ENCODE data around the gene KCTD15.

Gene KCTD15

DNA sequence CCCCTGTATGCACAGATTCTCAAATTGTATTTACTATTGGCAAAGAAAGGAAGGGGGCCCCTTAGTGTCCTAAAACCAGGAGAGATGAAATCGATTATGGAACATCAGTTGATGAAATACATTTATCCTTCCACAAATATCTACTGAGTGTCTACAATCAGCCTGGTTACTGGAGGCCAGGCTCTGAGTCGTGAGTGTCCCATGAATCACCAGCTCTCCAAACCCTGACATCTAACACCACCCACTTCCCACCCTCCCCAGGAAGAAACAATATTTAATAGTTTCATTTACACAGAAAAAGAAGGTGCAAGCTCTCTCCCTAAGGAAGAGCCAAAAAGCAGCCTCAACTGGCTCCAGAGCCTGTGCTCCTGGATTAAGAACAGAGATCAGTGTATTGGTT, 25.2 kb downstream of the KCTD15 start:
- no peak overlapping the region for H3K9ac ChIP-seq (ENCODE audit: low read depth, low read length)
- no peaks in the 10 kb centered on the region for H3K36me3 ChIP-seq (ENCODE audit: insufficient read depth, low read length)
- H3K9me3 ChIP-seq (ENCODE audit: control insufficient read depth, insufficient read depth, low read length): no peaks in the 10 kb centered on the region; the same call in 1 of the 2 replicates
- peaks cover 4% of the 10 kb centered on the region; the same call in 1 of the 2 replicates for H3K4me1 ChIP-seq (ENCODE audit: insufficient read depth, low read length)

- H3K9me3 ChIP-seq (ENCODE audit: control insufficient read depth, insufficient read depth, low read length): no peaks in the 10 kb centered on the region; the same call in 1 of the 2 replicates
- H3K9ac ChIP-seq (ENCODE audit: low read depth, low read length): no peak overlapping the region
- H3K4me1 ChIP-seq (ENCODE audit: insufficient read depth, low read length): peaks cover 4% of the 10 kb centered on the region; the same call in 1 of the 2 replicates
- H3K36me3 ChIP-seq (ENCODE audit: insufficient read depth, low read length): no peaks in the 10 kb centered on the region
Measured at GRCh38 chr19:33823341-33823740, 26.7 kb downstream of the KCTD15 start.

GRCh38 chr19:33825556-33825955, 28.9 kb downstream of the KCTD15 start:
- H3K9me3 ChIP-seq (ENCODE audit: control insufficient read depth, insufficient read depth, low read length): no peaks in the 10 kb centered on the region; the same call in 1 of the 2 replicates
- no peak overlapping the region for H3K9ac ChIP-seq (ENCODE audit: low read depth, low read length)

GRCh38 chr19:33826521-33826920, 29.9 kb downstream of the KCTD15 start:
- Histone ChIP-seq H3K9me3 (ENCODE audit: control insufficient read depth, insufficient read depth, low read length) (no peaks in the 10 kb centered on the region; the same call in 1 of the 2 replicates), H3K36me3 (ENCODE audit: insufficient read depth, low read length) (no peaks in the 10 kb centered on the region), H3K9ac (ENCODE audit: low read depth, low read length) (no peak overlapping the region), H3K4me1 (ENCODE audit: insufficient read depth, low read length) (no peaks in the 10 kb centered on the region)

More at GRCh38 chr19:33825556-33825955, 28.9 kb downstream of the KCTD15 start:
- Histone ChIP-seq H3K36me3 (ENCODE audit: insufficient read depth, low read length) (no peaks in the 10 kb centered on the region), H3K4me1 (ENCODE audit: insufficient read depth, low read length) (peaks cover 3% of the 10 kb centered on the region; the same call in 1 of the 2 replicates)

GRCh38 chr19:33828266-33829075, 31.8 kb downstream of the KCTD15 start:
- Histone ChIP-seq H3K9ac (ENCODE audit: low read depth, low read length) (no peak overlapping the region), H3K4me1 (ENCODE audit: insufficient read depth, low read length) (no peaks in the 10 kb centered on the region), H3K9me3 (ENCODE audit: control insufficient read depth, insufficient read depth, low read length) (no peaks in the 10 kb centered on the region)

DNA sequence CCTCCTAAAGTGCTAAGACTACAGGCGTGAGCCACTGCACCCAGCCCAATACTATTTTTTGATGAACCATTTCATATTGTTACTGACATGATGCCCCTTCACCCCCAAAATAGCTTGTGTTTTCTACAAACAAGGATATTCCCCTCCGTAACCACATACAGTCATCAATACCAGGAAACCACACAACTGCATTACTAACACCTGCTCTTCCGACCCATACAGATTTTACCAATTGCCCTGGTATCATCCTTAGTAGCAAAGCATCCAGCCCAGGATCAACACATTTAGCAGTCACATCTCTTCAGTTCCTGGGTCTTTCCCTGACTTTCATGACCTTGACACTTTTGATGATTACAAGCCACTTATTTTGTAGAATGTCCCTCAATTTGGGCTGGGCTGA, 33.6 kb downstream of the KCTD15 start:
- H3K36me3 ChIP-seq (ENCODE audit: insufficient read depth, low read length): no peaks in the 10 kb centered on the region

More at GRCh38 chr19:33828266-33829075, 31.8 kb downstream of the KCTD15 start:
- H3K36me3 ChIP-seq (ENCODE audit: insufficient read depth, low read length): no peaks in the 10 kb centered on the region

GRCh38 chr19:33831825-33832224, 35.2 kb downstream of the KCTD15 start:
- Histone ChIP-seq H3K9ac (ENCODE audit: low read depth, low read length) (no peak overlapping the region), H3K4me1 (ENCODE audit: insufficient read depth, low read length) (no peaks in the 10 kb centered on the region), H3K36me3 (ENCODE audit: insufficient read depth, low read length) (no peaks in the 10 kb centered on the region), H3K9me3 (ENCODE audit: control insufficient read depth, insufficient read depth, low read length) (no peaks in the 10 kb centered on the region)

More for the DNA sequence above, 33.6 kb downstream of the KCTD15 start:
- Histone ChIP-seq H3K9ac (ENCODE audit: low read depth, low read length) (no peak overlapping the region), H3K4me1 (ENCODE audit: insufficient read depth, low read length) (no peaks in the 10 kb centered on the region), H3K9me3 (ENCODE audit: control insufficient read depth, insufficient read depth, low read length) (no peaks in the 10 kb centered on the region)

- Histone ChIP-seq H3K36me3 (ENCODE audit: insufficient read depth, low read length) (no peaks in the 10 kb centered on the region), H3K9me3 (ENCODE audit: control insufficient read depth, insufficient read depth, low read length) (no peaks in the 10 kb centered on the region), H3K4me1 (ENCODE audit: insufficient read depth, low read length) (no peaks in the 10 kb centered on the region), H3K9ac (ENCODE audit: low read depth, low read length) (no peak overlapping the region)
Measured at GRCh38 chr19:33832633-33833032, 36.0 kb downstream of the KCTD15 start.

DNA sequence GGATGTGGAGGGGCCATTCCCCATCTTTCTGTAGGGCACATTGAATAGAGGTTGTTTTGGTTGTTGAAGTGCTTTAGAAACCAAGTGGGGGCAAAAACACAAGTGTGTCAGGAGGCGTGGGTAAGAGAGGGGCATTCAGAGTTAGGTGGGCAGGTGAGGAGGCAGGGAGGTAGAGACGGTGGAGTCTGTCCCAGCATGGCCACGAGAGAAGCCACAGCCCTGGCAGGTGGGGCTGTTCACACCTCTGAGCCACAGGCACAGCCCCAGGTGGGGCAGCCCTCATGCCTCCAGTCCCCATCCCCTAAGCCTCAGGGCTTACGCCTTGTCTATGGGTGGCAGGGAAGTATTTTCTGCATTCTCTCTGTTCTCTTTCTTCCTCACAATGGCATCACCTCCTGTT, 43.7 kb downstream of the KCTD15 start:
- Histone ChIP-seq H3K4me1 (ENCODE audit: insufficient read depth, low read length) (no peaks in the 10 kb centered on the region), H3K9ac (ENCODE audit: low read depth, low read length) (no peak overlapping the region), H3K36me3 (ENCODE audit: insufficient read depth, low read length) (no peaks in the 10 kb centered on the region)

DNA sequence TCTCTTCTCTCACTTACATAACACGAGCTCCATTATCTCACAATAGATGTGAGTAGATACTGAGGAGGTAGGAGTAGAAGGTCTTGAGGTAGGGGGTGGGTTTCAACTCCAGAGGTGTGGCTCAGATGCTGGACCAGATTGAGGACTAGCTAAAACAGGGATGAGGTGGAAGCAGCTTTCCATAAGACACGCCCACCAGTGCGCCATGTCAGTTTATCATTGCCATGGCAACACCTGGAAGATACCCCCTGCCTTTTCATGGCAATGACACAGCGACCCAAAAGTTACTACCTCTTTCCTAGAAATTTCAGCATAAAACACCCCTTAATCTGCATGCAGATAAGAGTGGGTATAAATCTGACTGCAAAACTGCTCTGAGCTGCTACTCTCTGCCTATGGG, 44.1 kb downstream of the KCTD15 start:
- Histone ChIP-seq H3K4me1 (ENCODE audit: insufficient read depth, low read length) (no peaks in the 10 kb centered on the region), H3K9me3 (ENCODE audit: control insufficient read depth, insufficient read depth, low read length) (no peaks in the 10 kb centered on the region), H3K36me3 (ENCODE audit: insufficient read depth, low read length) (no peaks in the 10 kb centered on the region), H3K9ac (ENCODE audit: low read depth, low read length) (no peak overlapping the region)

More for the DNA sequence above, 43.7 kb downstream of the KCTD15 start:
- no peaks in the 10 kb centered on the region for H3K9me3 ChIP-seq (ENCODE audit: control insufficient read depth, insufficient read depth, low read length)

GRCh38 chr19:33841685-33842084, 45.0 kb downstream of the KCTD15 start:
- Histone ChIP-seq H3K4me1 (ENCODE audit: insufficient read depth, low read length) (no peaks in the 10 kb centered on the region), H3K9me3 (ENCODE audit: control insufficient read depth, insufficient read depth, low read length) (no peaks in the 10 kb centered on the region), H3K9ac (ENCODE audit: low read depth, low read length) (no peak overlapping the region), H3K36me3 (ENCODE audit: insufficient read depth, low read length) (no peaks in the 10 kb centered on the region)

DNA sequence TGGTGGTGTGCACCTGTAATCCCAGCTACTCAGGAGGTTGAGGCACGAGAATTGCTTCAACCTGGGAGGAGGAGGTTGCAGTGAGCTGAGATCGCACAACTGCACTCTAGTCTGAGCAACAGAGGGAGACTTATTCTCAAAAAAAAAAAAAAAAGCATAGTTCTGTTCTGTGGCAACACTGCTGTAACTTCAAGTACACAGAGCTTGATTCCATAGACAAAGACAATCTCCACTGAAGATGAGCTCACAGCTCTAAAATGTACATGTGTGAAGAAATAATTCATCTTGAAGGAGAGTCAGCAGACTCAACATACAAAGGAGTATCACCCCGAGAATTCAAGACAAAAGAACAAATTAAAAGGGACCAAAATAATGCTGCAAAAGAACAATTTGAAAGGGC, 47.8 kb downstream of the KCTD15 start:
- Histone ChIP-seq H3K9ac (ENCODE audit: low read depth, low read length) (no peak overlapping the region), H3K36me3 (ENCODE audit: insufficient read depth, low read length) (no peaks in the 10 kb centered on the region), H3K4me1 (ENCODE audit: insufficient read depth, low read length) (no peaks in the 10 kb centered on the region), H3K9me3 (ENCODE audit: control insufficient read depth, insufficient read depth, low read length) (no peaks in the 10 kb centered on the region)

DNA sequence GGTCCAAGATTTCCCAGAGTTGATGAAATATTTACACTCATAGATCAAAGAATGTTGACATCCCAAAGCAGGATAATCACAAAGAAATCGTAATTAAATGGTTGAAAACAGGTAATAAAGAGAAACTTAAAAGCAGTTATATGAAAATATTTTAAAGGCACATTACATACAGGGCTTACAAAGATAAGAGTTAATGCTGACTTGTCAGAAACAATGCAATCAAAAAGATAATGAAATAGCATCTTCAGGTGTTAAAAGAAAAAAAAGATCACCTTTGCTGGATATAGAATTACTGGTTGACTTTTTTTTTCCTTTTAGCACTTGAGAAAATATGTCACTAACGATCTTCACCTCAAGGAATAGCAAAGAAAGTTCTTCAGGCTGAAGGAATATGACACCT, 48.8 kb downstream of the KCTD15 start:
- Histone ChIP-seq H3K4me1 (ENCODE audit: insufficient read depth, low read length) (no peaks in the 10 kb centered on the region), H3K9me3 (ENCODE audit: control insufficient read depth, insufficient read depth, low read length) (no peaks in the 10 kb centered on the region), H3K9ac (ENCODE audit: low read depth, low read length) (no peak overlapping the region), H3K36me3 (ENCODE audit: insufficient read depth, low read length) (no peaks in the 10 kb centered on the region)

DNA sequence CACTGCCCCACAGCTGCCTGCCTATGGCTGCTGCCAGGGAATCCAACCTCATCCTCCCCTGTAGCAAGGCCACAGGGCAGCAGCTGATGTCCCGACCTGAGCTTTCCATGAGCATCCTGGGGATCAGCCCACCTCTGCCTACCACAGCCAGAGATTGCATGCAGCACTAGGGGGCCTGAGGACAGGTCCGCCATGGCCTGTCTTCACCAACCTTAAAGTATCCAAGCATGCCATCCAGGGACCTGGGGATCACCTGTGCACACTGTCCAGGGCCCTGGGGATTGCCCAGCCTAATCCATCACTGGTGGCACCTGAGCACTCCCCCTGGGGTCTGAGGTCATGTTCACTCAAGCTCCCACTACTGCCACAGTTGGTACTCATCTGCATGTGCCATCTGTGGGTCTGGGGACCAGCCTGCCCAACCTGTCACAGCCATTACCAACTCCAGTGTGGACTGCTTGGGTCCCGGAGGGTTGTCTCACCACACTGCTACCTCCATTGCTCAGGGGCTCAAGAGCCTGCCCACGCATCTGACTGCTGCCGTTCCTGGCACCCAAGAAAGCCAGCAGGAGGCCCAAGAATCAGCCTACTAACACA, 53.0 kb downstream of the KCTD15 start:
- no peaks in the 10 kb centered on the region for H3K9me3 ChIP-seq (ENCODE audit: control insufficient read depth, insufficient read depth, low read length)
- H3K9ac ChIP-seq (ENCODE audit: low read depth, low read length): no peak overlapping the region
- H3K36me3 ChIP-seq (ENCODE audit: insufficient read depth, low read length): no peaks in the 10 kb centered on the region
- no peaks in the 10 kb centered on the region for H3K4me1 ChIP-seq (ENCODE audit: insufficient read depth, low read length)

- H3K9ac ChIP-seq (ENCODE audit: low read depth, low read length): no peak overlapping the region
- no peaks in the 10 kb centered on the region for H3K9me3 ChIP-seq (ENCODE audit: control insufficient read depth, insufficient read depth, low read length)
- no peaks in the 10 kb centered on the region for H3K36me3 ChIP-seq (ENCODE audit: insufficient read depth, low read length)
- no peaks in the 10 kb centered on the region for H3K4me1 ChIP-seq (ENCODE audit: insufficient read depth, low read length)
Measured at GRCh38 chr19:33859016-33859415, 62.3 kb downstream of the KCTD15 start.
